Naive thymus-derived CD4-positive, alpha-beta T cell (primary cell): ENCODE data around the gene MEPCE. TPM values are rescaled to one million over a fixed set of nuclear protein-coding genes. Genes with fewer than 3 reads are reported as not detected.
A peak's percentile ranks its signal among the peaks of the same experiment; 100 is the strongest.
"Not testable (repeated sequence)": the region's sequence is repeated elsewhere in the genome, so short reads cannot be mapped to it uniquely, and the experiment has no call there.

ENCODE experiments used
- ATAC-seq: fragments of 150-1000 bp; cut with Tn5 transposase; 2 replicates; pipeline ENCODE4 v1.10.0; 2021; ENCODE audit warnings: mild to moderate bottlenecking, moderate library complexity
- CTCF ChIA-PET: fragments of 350-600 bp; sonication (Branson Sonifier 250); formaldehyde crosslinking; loops from one replicate; lab custom pipeline; 2021; ENCODE audit warnings: antibody characterized with exemption; lab: Charles Lee
- POLR2A ChIA-PET: fragments of 350-600 bp; sonication (Branson Sonifier 250); formaldehyde crosslinking; loops from one replicate; lab custom pipeline; 2021; ENCODE audit warnings: antibody characterized with exemption, inconsistent platforms; lab: Charles Lee
- DNase-seq, 9 donors: peaks; one replicate each; pipeline versions ENCODE4 v3.0.0 to v3.0.0-alpha.2; 2020 to 2022; ENCODE audit warnings: mixed read lengths in 1 of 9
- H3K27ac ChIP-seq: one replicate; pipeline ENCODE4 v1.7.0; 2013; ENCODE audit warnings: mild to moderate bottlenecking, low read depth, low read length, moderate library complexity
- H3K27me3 ChIP-seq, 2 donors: one replicate each; pipeline ENCODE4 v1.7.0; 2013; ENCODE audit warnings: low read length in 2 of 2, mild to moderate bottlenecking in 2 of 2, moderate library complexity in 2 of 2; ENCODE audit not compliant: control insufficient read depth in 2 of 2, insufficient read depth in 2 of 2
- H3K36me3 ChIP-seq, 3 experiments: 1 replicate in 2 of 3; 2 replicates in 1 of 3; pipeline ENCODE4 v1.7.0; 2013; ENCODE audit warnings: low read length in 3 of 3, mild to moderate bottlenecking in 3 of 3, moderate library complexity in 1 of 3; ENCODE audit not compliant: insufficient read depth in 3 of 3, control insufficient read depth in 2 of 3
- H3K4me1 ChIP-seq, 2 donors: one replicate each; pipeline ENCODE4 v1.7.0; 2013; ENCODE audit warnings: low read length in 2 of 2, mild to moderate bottlenecking in 2 of 2, moderate library complexity in 1 of 2; ENCODE audit not compliant: control insufficient read depth in 2 of 2, insufficient read depth in 2 of 2
- H3K4me3 ChIP-seq: 2 replicates; pipeline ENCODE4 v1.7.0; 2013; ENCODE audit warnings: mild to moderate bottlenecking, low read length
- H3K9me3 ChIP-seq, 3 experiments: 1 replicate in 2 of 3; 2 replicates in 1 of 3; pipeline ENCODE4 v1.7.0; 2013; ENCODE audit warnings: low read length in 3 of 3; ENCODE audit not compliant: control insufficient read depth in 2 of 3
- H3K27ac Mint-ChIP-seq, 9 donors: one replicate each; pipeline ENCODE4 v1.8.0; 2020 to 2022; ENCODE audit warnings: mixed read lengths in 9 of 9, mild to moderate bottlenecking in 8 of 9, moderate library complexity in 5 of 9, inconsistent platforms in 2 of 9
- H3K27me3 Mint-ChIP-seq, 5 donors: one replicate each; pipeline ENCODE4 v1.8.0; 2021 to 2022; ENCODE audit warnings: mixed read lengths in 5 of 5, mild to moderate bottlenecking in 1 of 5
- H3K36me3 Mint-ChIP-seq, 5 donors: one replicate each; pipeline ENCODE4 v1.8.0; 2020 to 2022; ENCODE audit warnings: mixed read lengths in 5 of 5, mild to moderate bottlenecking in 3 of 5, inconsistent platforms in 1 of 5
- H3K4me1 Mint-ChIP-seq, 7 donors: one replicate each; pipeline ENCODE4 v1.8.0; 2020 to 2022; ENCODE audit warnings: mixed read lengths in 7 of 7, mild to moderate bottlenecking in 3 of 7, inconsistent platforms in 1 of 7
- H3K4me3 Mint-ChIP-seq, 10 donors: one replicate each; pipeline ENCODE4 v1.8.0; 2020 to 2022; ENCODE audit warnings: mild to moderate bottlenecking in 10 of 10, mixed read lengths in 10 of 10, moderate library complexity in 6 of 10, inconsistent platforms in 2 of 10
- H3K9me3 Mint-ChIP-seq, 11 donors: one replicate each; pipeline ENCODE4 v1.8.0; 2020 to 2022; ENCODE audit warnings: mixed read lengths in 11 of 11, mild to moderate bottlenecking in 4 of 11, inconsistent platforms in 1 of 11, moderate library complexity in 1 of 11
- intact Hi-C, 2 donors: fragments of 100-400 bp; cut with micrococcal nuclease; formaldehyde crosslinking; loops; one replicate each; pipeline ENCODE4 v1.15.1; 2023
- polyA plus RNA-seq, 2 donors: library from polyadenylated mRNA; unstranded; fragments of 300-500 nt; fragmentation: Illumina TruSeq; gene quantifications; one replicate each; pipeline ENCODE4 v1.2.3, GENCODE V29; 2021
- total RNA-seq, 6 experiments: library from RNA in 5 of 6; stranded (reverse) in 5 of 6; gene quantifications; 1 replicate in 5 of 6; 2 replicates in 1 of 6; pipeline ENCODE4 v1.2.3 and lab custom pipeline; 2021 to 2026

Gene MEPCE, protein sequence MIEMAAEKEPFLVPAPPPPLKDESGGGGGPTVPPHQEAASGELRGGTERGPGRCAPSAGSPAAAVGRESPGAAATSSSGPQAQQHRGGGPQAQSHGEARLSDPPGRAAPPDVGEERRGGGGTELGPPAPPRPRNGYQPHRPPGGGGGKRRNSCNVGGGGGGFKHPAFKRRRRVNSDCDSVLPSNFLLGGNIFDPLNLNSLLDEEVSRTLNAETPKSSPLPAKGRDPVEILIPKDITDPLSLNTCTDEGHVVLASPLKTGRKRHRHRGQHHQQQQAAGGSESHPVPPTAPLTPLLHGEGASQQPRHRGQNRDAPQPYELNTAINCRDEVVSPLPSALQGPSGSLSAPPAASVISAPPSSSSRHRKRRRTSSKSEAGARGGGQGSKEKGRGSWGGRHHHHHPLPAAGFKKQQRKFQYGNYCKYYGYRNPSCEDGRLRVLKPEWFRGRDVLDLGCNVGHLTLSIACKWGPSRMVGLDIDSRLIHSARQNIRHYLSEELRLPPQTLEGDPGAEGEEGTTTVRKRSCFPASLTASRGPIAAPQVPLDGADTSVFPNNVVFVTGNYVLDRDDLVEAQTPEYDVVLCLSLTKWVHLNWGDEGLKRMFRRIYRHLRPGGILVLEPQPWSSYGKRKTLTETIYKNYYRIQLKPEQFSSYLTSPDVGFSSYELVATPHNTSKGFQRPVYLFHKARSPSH
- total RNA-seq, result 10 to 100 TPM; 47.9 to 68.2 (median 65.1) TPM
- polyA plus RNA-seq, result 10 to 100 TPM; 12.2 to 20.5 TPM
- 51.3 reads per million, percentile 72 among the genes with 10 or more reads in this experiment for total RNA-seq (lab: John Stamatoyannopoulos, UW)

- peak within 1 kb of the TSS; percentile 97 for H3K27ac ChIP-seq
- ChIA-PET CTCF (interaction anchor here (1.0 kb wide), 1 partner anchor 22 kb away, joined by 3 read pairs; no protein-coding TSS in a partner anchor), POLR2A (interaction anchor here (0.6 to 4.1 kb wide), 42 partner anchors 8 to 1021 kb away, joined by 3 to 58 read pairs (median 5); partner anchors contain the start of genes BUD31, CNPY4, COPS6 and FBXO24)
- peaks cover 26 to 37% of the 10 kb centered on the region in 2 donors for H3K4me1 ChIP-seq
- H3K9me3 ChIP-seq, result no peaks in the 10 kb centered on the region
- H3K27me3 ChIP-seq, result no peaks in the 10 kb centered on the region
- H3K4me3 ChIP-seq, result peak within 1 kb of the TSS; percentile 88
- peaks cover 0 to 20% (median 0%) of the 10 kb centered on the region in 11 donors for H3K9me3 Mint-ChIP-seq
- H3K4me3 Mint-ChIP-seq, result peak within 1 kb of the TSS; percentile 93 to 100 (median 98)
- ATAC-seq (peak; percentile 55), DNase-seq (peak; percentile 94 to 98 (median 97))
- H3K36me3 ChIP-seq, result peaks cover 0 to 36% (median 3%) of the 10 kb centered on the region in 3 experiments
- peaks cover 28 to 64% (median 50%) of the 10 kb centered on the region in 7 donors for H3K4me1 Mint-ChIP-seq
- intact Hi-C loops, result loop anchor here (1.0 to 10.0 kb wide), 32 partner anchors 20 to 955 kb away; partner anchors contain the start of genes FBXO24 (in 2 of the 2), GPC2 (in 2 of the 2), LRCH4 (in 2 of the 2) and MOSPD3 (in 2 of the 2)
- peaks cover 0 to 24% (median 0%) of the 10 kb centered on the region in 5 donors for H3K27me3 Mint-ChIP-seq
- H3K36me3 Mint-ChIP-seq, result peaks cover 0 to 25% (median 12%) of the 10 kb centered on the region in 5 donors
- H3K27ac Mint-ChIP-seq, result peak within 1 kb of the TSS; percentile 99 to 100 (median 100)
Measured at GRCh38 chr7:100429637-100430492, at the start of gene MEPCE. Gene MEPCE (plus strand): TSS chr7:100429831. CDS start chr7:100430019, 188 bp downstream.

GRCh38 chr7:100380196-100380595 is 49.4 kb upstream of the MEPCE start:
- Mint-ChIP-seq H3K36me3 (peaks cover 0 to 6% (median 0%) of the 10 kb centered on the region in 5 donors), H3K27me3 (peaks cover 0 to 9% (median 0%) of the 10 kb centered on the region in 5 donors), H3K9me3 (no peaks in the 10 kb centered on the region), H3K4me1 (peaks cover 0 to 23% (median 8%) of the 10 kb centered on the region in 7 donors), H3K27ac (no peak overlapping the region), H3K4me3 (no peak overlapping the region)
- H3K36me3 ChIP-seq, result no peaks in the 10 kb centered on the region
- no peaks in the 10 kb centered on the region for H3K27me3 ChIP-seq
- ChIA-PET POLR2A (no interaction called here), CTCF (no interaction called here)
- ATAC-seq, result no peak
- H3K9me3 ChIP-seq, result no peaks in the 10 kb centered on the region
- H3K4me1 ChIP-seq, result no peaks in the 10 kb centered on the region
- DNase-seq, result no peak
- no peak overlapping the region for H3K27ac ChIP-seq
- intact Hi-C loops, result no loop called here
- H3K4me3 ChIP-seq, result no peak overlapping the region

DNA sequence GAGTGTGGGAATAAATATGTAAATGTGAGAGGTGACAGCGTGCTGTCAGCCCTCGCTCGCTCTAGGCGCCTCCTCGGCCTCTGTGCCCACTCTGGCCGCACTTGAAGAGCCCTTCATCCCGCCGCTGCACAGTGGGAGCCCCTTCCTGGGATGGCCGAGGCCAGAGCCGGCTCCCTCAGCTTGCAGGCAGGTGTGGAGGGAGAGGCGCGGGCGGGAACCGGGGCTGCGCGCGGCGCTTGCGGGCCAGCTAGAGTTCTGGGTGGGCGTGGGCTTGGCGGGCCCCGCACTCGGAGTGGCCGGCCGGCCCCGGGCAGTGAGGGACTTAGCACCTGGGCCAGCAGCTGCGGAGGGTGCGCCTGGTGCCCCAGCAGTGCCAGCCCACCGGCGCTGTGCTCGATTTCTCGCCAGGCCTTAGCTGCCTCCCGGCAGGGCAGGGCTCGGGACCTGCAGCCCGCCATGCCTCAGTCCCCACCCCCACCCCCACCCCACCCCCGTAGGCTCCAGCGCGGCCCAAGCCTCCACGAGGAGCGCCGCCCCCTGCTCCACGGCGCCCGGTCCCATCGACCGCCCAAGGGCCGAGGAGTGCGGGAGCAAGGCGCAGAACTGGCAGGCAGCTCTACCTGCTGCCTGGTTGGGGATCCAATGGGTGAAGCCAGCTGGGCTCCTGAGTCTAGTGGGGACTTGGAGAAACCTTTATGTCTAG is 47.9 kb upstream of the MEPCE start:
- H3K27me3 ChIP-seq, POLR2A ChIA-PET, H3K27me3 Mint-ChIP-seq, H3K4me3 Mint-ChIP-seq, H3K27ac ChIP-seq, H3K27ac Mint-ChIP-seq, H3K9me3 Mint-ChIP-seq, intact Hi-C loops, H3K36me3 Mint-ChIP-seq, H3K9me3 ChIP-seq, ATAC-seq, H3K4me3 ChIP-seq, DNase-seq, H3K4me1 ChIP-seq, H3K36me3 ChIP-seq: not testable (repeated sequence)
- peaks cover 0 to 16% (median 8%) of the 10 kb centered on the region in 7 donors for H3K4me1 Mint-ChIP-seq
- CTCF ChIA-PET, result interaction anchor here (0.7 kb wide), 1 partner anchor 407 kb away, joined by 3 read pairs; no protein-coding TSS in a partner anchor

DNA sequence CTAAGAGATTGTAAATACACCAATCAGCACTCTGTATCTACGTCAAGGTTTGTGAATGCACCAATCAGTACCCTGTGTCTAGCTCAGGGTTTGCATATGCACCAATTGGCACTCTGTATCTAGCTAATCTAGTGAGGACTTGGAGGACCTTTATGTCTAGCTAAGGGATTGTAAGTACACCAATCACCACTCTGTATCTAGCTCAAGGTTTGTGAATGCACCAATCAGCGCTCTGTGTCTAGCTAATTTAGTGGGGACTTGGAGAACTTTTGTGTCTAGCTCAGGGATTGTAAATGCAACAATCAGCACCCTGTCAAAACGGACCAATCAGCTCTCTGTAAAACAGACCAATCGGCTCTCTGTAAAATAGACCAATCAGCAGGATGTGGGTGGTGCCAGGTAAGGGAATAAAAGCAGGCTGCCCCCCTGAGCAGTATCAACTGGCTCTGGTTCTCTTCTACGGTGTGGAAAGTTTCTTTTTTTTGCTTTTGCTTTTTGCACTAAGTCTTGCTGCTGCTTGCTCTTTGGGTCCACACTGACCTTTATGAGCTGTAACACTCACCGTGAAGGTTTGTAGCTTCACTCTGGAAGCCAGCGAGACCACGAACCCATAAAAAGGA is 47.3 kb upstream of the MEPCE start:
- H3K36me3 ChIP-seq, H3K27me3 Mint-ChIP-seq, H3K27me3 ChIP-seq, H3K36me3 Mint-ChIP-seq, intact Hi-C loops, H3K9me3 ChIP-seq, H3K27ac ChIP-seq, POLR2A ChIA-PET, H3K9me3 Mint-ChIP-seq, H3K4me1 ChIP-seq, H3K4me3 ChIP-seq: not testable (repeated sequence)
- ATAC-seq (peak; percentile 34), DNase-seq (peak in 1 of 9 donors; percentile 12)
- H3K27ac Mint-ChIP-seq, result peak overlapping the region in 4 of 9 donors; percentile 39 to 90 (median 68)
- peaks cover 0 to 16% (median 8%) of the 10 kb centered on the region in 7 donors for H3K4me1 Mint-ChIP-seq
- CTCF ChIA-PET, result interaction anchor here (0.7 kb wide), 1 partner anchor 406 kb away, joined by 3 read pairs; no protein-coding TSS in a partner anchor
- peak overlapping the region in 3 of 10 donors; percentile 9 to 56 (median 32) for H3K4me3 Mint-ChIP-seq

GRCh38 chr7:100384628-100385294 is 44.9 kb upstream of the MEPCE start:
- Mint-ChIP-seq H3K36me3 (peaks cover 0 to 6% (median 0%) of the 10 kb centered on the region in 5 donors), H3K9me3 (no peaks in the 10 kb centered on the region), H3K27ac (no peak overlapping the region), H3K4me3 (no peak overlapping the region), H3K27me3 (peaks cover 0 to 22% (median 3%) of the 10 kb centered on the region in 5 donors), H3K4me1 (peaks cover 0 to 17% (median 8%) of the 10 kb centered on the region in 7 donors)
- intact Hi-C loops, result no loop called here
- DNase-seq (no peak), ATAC-seq (peak; percentile 46)
- H3K4me3 ChIP-seq, result no peak overlapping the region
- ChIA-PET POLR2A (no interaction called here), CTCF (no interaction called here)
- H3K9me3 ChIP-seq, result no peaks in the 10 kb centered on the region
- H3K27ac ChIP-seq, result no peak overlapping the region
- H3K4me1 ChIP-seq, result no peaks in the 10 kb centered on the region
- no peaks in the 10 kb centered on the region for H3K36me3 ChIP-seq
- no peaks in the 10 kb centered on the region for H3K27me3 ChIP-seq
